ENCODE measurements around the gene SCTR.

Gene SCTR

GRCh38 chr2:119475857-119476244 is 48.4 kb downstream of the SCTR start:
- peak overlapping the region; percentile 67; the same call in 1 of the 2 replicates for H2AFZ ChIP-seq (ENCODE audit: low read length)
- no peaks in the 10 kb centered on the region for H3K27me3 ChIP-seq (replicated peaks; ENCODE audit: insufficient read depth, low read length)
- no peak overlapping the region for H3K4me2 ChIP-seq (ENCODE audit: low read depth, low read length)
- H3K36me3 ChIP-seq (replicated peaks; ENCODE audit: insufficient read depth, low read length): no peaks in the 10 kb centered on the region
- H3K27ac ChIP-seq (ENCODE audit: low read length): no peak overlapping the region
- no peaks in the 10 kb centered on the region for H3K79me2 ChIP-seq (ENCODE audit: low read length)
- no peak overlapping the region for H3K9ac ChIP-seq (ENCODE audit: low read length)
- H3K4me1 ChIP-seq (ENCODE audit: low read length): no peaks in the 10 kb centered on the region; the same call in 1 of the 2 replicates
- H3K9me2 ChIP-seq (replicated peaks; ENCODE audit: insufficient read depth, low read length): no peaks in the 10 kb centered on the region
- no peak for DNase-seq
- H3K9me3 ChIP-seq (replicated peaks; ENCODE audit: insufficient read depth, low read length): no peaks in the 10 kb centered on the region
- no peaks in the 10 kb centered on the region for H4K20me1 ChIP-seq (ENCODE audit: insufficient read depth, low read length)
- H3F3A ChIP-seq (ENCODE audit: insufficient read depth, low read length): no peaks in the 10 kb centered on the region
- TF ChIP-seq EZH2phosphoT487 (IDR thresholded peaks at IDR 0.05; ENCODE audit: low read length): no peak
- no peak for TF ChIP-seq EZH2 (optimal IDR thresholded peaks at IDR 0.05; ENCODE audit: low read depth, low read length)
- TF ChIP-seq, protein P1, sequence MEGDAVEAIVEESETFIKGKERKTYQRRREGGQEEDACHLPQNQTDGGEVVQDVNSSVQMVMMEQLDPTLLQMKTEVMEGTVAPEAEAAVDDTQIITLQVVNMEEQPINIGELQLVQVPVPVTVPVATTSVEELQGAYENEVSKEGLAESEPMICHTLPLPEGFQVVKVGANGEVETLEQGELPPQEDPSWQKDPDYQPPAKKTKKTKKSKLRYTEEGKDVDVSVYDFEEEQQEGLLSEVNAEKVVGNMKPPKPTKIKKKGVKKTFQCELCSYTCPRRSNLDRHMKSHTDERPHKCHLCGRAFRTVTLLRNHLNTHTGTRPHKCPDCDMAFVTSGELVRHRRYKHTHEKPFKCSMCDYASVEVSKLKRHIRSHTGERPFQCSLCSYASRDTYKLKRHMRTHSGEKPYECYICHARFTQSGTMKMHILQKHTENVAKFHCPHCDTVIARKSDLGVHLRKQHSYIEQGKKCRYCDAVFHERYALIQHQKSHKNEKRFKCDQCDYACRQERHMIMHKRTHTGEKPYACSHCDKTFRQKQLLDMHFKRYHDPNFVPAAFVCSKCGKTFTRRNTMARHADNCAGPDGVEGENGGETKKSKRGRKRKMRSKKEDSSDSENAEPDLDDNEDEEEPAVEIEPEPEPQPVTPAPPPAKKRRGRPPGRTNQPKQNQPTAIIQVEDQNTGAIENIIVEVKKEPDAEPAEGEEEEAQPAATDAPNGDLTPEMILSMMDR (IDR thresholded peaks at IDR 0.05; ENCODE audit: low read length): no peak
- no peak overlapping the region for H3K4me3 ChIP-seq (ENCODE audit: low read length)

DNA sequence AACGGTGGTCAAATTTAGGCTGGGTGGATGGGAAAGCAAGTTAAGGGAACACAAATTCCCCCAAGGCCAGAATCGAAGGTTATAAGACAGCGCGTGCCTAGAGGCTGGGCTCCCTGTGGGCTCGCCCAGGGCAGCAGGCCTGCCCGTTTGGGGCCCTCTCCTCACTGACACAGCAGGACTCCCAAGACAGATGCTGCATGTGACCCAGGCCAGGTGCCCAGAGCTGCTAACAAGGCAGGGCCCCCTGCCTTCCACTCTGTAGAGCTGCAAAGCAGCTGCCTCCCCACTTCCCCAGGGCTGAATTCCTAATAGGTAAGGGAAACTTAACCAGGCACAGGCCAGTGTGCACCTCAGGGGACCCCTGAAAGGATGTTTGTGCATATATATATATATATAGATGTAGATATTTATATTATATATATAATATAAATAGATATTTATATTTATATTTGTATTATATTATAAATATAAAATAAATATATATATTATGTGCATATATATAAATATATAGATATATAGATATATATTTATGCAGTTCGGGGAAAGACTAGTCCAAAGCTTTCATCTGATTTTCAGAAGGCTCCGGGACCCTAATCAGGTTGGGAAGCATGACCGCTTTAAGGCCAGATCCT is 48.9 kb downstream of the SCTR start:
- no peaks in the 10 kb centered on the region for H3F3A ChIP-seq (ENCODE audit: insufficient read depth, low read length)
- H3K4me1 ChIP-seq (ENCODE audit: low read length): no peaks in the 10 kb centered on the region; the same call in 1 of the 2 replicates
- no peaks in the 10 kb centered on the region for H4K20me1 ChIP-seq (ENCODE audit: insufficient read depth, low read length)
- no peak overlapping the region for H2AFZ ChIP-seq (ENCODE audit: low read length)
- H3K9me2 ChIP-seq (replicated peaks; ENCODE audit: insufficient read depth, low read length): no peaks in the 10 kb centered on the region
- no peaks in the 10 kb centered on the region for H3K36me3 ChIP-seq (replicated peaks; ENCODE audit: insufficient read depth, low read length)
- TF ChIP-seq, protein P1 (IDR thresholded peaks at IDR 0.05; ENCODE audit: low read length): no peak
- TF ChIP-seq EZH2phosphoT487 (IDR thresholded peaks at IDR 0.05; ENCODE audit: low read length): no peak
- no peak for TF ChIP-seq EZH2 (optimal IDR thresholded peaks at IDR 0.05; ENCODE audit: low read depth, low read length)
- H3K9ac ChIP-seq (ENCODE audit: low read length): no peak overlapping the region
- no peaks in the 10 kb centered on the region for H3K79me2 ChIP-seq (ENCODE audit: low read length)
- H3K4me3 ChIP-seq (ENCODE audit: low read length): no peak overlapping the region
- H3K9me3 ChIP-seq (replicated peaks; ENCODE audit: insufficient read depth, low read length): no peaks in the 10 kb centered on the region
- no peak overlapping the region for H3K4me2 ChIP-seq (ENCODE audit: low read depth, low read length)
- DNase-seq: no peak
- no peaks in the 10 kb centered on the region for H3K27me3 ChIP-seq (replicated peaks; ENCODE audit: insufficient read depth, low read length)
- H3K27ac ChIP-seq (ENCODE audit: low read length): no peak overlapping the region

DNA sequence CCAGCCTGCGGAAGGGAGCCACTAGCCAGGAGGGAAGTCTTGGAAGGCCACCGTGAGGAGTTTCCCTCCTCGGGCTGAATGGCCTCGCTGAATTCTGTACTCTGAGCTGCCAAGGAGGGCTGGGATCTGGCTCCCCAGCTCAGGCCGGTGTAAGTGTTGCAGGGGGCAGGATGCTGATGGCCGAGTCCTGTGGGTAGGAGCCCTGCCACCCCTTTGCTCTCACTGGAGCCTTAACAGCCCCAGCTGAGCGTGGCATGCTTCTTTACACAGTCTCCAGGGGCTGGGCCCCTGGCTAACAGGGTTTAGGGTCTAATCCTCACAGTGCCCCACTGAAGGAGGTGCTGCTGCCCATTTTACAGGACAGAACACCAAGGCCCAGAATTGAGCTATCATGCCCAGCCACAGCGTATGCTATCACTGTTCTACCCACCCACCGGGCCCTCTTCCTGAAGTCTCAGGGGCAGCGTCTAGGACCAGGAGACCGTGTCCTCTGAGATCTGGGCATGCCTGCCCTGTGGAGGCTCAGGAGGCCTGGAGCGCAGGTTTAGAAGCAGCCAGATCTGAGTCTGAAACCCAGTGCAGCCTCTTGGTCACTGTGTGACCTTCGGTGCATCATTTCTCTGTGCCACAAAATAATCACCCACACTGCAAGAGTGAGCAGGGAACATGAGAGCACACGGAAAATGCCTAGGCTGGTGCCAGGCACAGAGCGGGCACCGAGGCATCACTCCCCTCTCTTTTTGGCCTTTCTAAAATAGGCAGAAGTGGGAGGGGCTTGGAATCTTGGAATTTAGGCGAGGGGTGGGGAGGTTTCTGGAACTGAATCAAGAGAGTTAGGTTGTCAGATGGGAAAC is 49.7 kb downstream of the SCTR start:
- no peaks in the 10 kb centered on the region; the same call in 1 of the 2 replicates for H3K4me1 ChIP-seq (ENCODE audit: low read length)
- no peak overlapping the region for H2AFZ ChIP-seq (ENCODE audit: low read length)
- H3F3A ChIP-seq (ENCODE audit: insufficient read depth, low read length): no peaks in the 10 kb centered on the region
- H3K4me2 ChIP-seq (ENCODE audit: low read depth, low read length): no peak overlapping the region
- H3K4me3 ChIP-seq (ENCODE audit: low read length): no peak overlapping the region
- no peaks in the 10 kb centered on the region for H3K9me2 ChIP-seq (replicated peaks; ENCODE audit: insufficient read depth, low read length)
- H3K9ac ChIP-seq (ENCODE audit: low read length): no peak overlapping the region
- no peak overlapping the region for H3K27ac ChIP-seq (ENCODE audit: low read length)
- H3K36me3 ChIP-seq (replicated peaks; ENCODE audit: insufficient read depth, low read length): no peaks in the 10 kb centered on the region
- no peaks in the 10 kb centered on the region for H3K27me3 ChIP-seq (replicated peaks; ENCODE audit: insufficient read depth, low read length)
- H4K20me1 ChIP-seq (ENCODE audit: insufficient read depth, low read length): no peaks in the 10 kb centered on the region
- DNase-seq: no peak
- no peaks in the 10 kb centered on the region for H3K9me3 ChIP-seq (replicated peaks; ENCODE audit: insufficient read depth, low read length)
- H3K79me2 ChIP-seq (ENCODE audit: low read length): no peaks in the 10 kb centered on the region
- TF ChIP-seq EZH2phosphoT487 (IDR thresholded peaks at IDR 0.05; ENCODE audit: low read length): no peak
- TF ChIP-seq, protein P1 (IDR thresholded peaks at IDR 0.05; ENCODE audit: low read length): no peak
- no peak for TF ChIP-seq EZH2 (optimal IDR thresholded peaks at IDR 0.05; ENCODE audit: low read depth, low read length)
